SU-DHL-6 (cell line): ENCODE results near the gene RIPOR2.

Source experiments
- H2AFZ ChIP-seq: fragments of 200-600 bp; sonication (generic); 2 replicates; pipeline ENCODE4 v1.6.1; 2014; ENCODE audit warnings: low read depth, mild to moderate bottlenecking, moderate library complexity, mixed read lengths, antibody characterized with exemption, low read length; ENCODE audit not compliant: severe bottlenecking
- H3F3A ChIP-seq: fragments of 200-600 bp; shearing (Covaris generic); 2 replicates; pipeline ENCODE4 v1.6.0; 2016; ENCODE audit warnings: antibody characterized with exemption, mild to moderate bottlenecking; ENCODE audit not compliant: insufficient read depth
- H3K27ac ChIP-seq: fragments of 200-600 bp; sonication (generic); 2 replicates; pipeline ENCODE4 v1.5.1; 2016; ENCODE audit warnings: low read depth, mild to moderate bottlenecking, low read length, moderate library complexity, mixed read lengths
- H3K27me3 ChIP-seq: fragments of 200-600 bp; sonication (generic), shearing (Covaris generic); 2 replicates; pipeline ENCODE4 v1.6.0; 2014; ENCODE audit warnings: mild to moderate bottlenecking, low read length
- H3K36me3 ChIP-seq: fragments of 200-600 bp; sonication (generic); 2 replicates; pipeline ENCODE4 v1.6.1; 2014; ENCODE audit warnings: mild to moderate bottlenecking, low read length, mixed read lengths
- H3K4me2 ChIP-seq: fragments of 300-600, 200-600 bp; shearing (Covaris generic), sonication (generic); 2 replicates; pipeline ENCODE4 v1.6.0; 2014; ENCODE audit warnings: low read length, low read depth, mild to moderate bottlenecking; ENCODE audit not compliant: poor library complexity, severe bottlenecking
- H3K4me3 ChIP-seq: fragments of 200-600 bp; sonication (generic); 2 replicates; pipeline ENCODE4 v1.5.1; 2014; ENCODE audit warnings: antibody characterized with exemption, low read length, mild to moderate bottlenecking, mixed read lengths; ENCODE audit not compliant: insufficient read depth, poor library complexity, severe bottlenecking
- H3K79me2 ChIP-seq: fragments of 200-600 bp; sonication (generic); 2 replicates; pipeline ENCODE4 v1.6.1; 2014; ENCODE audit warnings: mild to moderate bottlenecking, low read length, moderate library complexity; ENCODE audit not compliant: insufficient read depth
- H3K9ac ChIP-seq: fragments of 200-600 bp; sonication (generic); 2 replicates; pipeline ENCODE4 v1.7.0; 2014; ENCODE audit warnings: mild to moderate bottlenecking, low read length
- H3K9me2 ChIP-seq: fragments of 200-600 bp; sonication (generic); replicated peaks from 2 replicates; pipeline ENCODE4 v1.6.1; 2014; ENCODE audit warnings: low read length; ENCODE audit not compliant: insufficient read depth
- H3K9me3 ChIP-seq: fragments of 200-600 bp; sonication (generic); 2 replicates; pipeline ENCODE4 v1.6.1; 2014; ENCODE audit warnings: low read length, mixed read lengths; ENCODE audit not compliant: insufficient read depth
- H4K20me1 ChIP-seq: fragments of 200-600 bp; sonication (generic); 2 replicates; pipeline ENCODE4 v1.6.1; 2014; ENCODE audit warnings: low read depth, mild to moderate bottlenecking, antibody characterized with exemption, low read length, moderate library complexity, mixed read lengths
- EZH2phosphoT487 ChIP-seq: fragments of 200-600 bp; sonication (generic), shearing (Covaris generic); conservative IDR thresholded peaks from 2 replicates; pipeline ENCODE4 v1.6.1; 2018; ENCODE audit warnings: mild to moderate bottlenecking, antibody characterized with exemption, low read length, moderate library complexity, mixed read lengths
- TF ChIP-seq, protein P1 (sequence below): fragments of 200-600 bp; sonication (generic); IDR thresholded peaks from one replicate; pipeline ENCODE4 v1.5.1; 2017; ENCODE audit warnings: antibody characterized with exemption, mild to moderate bottlenecking, low read length, moderate library complexity; ENCODE audit not compliant: insufficient read depth, poor library complexity, severe bottlenecking

Gene RIPOR2

DNA sequence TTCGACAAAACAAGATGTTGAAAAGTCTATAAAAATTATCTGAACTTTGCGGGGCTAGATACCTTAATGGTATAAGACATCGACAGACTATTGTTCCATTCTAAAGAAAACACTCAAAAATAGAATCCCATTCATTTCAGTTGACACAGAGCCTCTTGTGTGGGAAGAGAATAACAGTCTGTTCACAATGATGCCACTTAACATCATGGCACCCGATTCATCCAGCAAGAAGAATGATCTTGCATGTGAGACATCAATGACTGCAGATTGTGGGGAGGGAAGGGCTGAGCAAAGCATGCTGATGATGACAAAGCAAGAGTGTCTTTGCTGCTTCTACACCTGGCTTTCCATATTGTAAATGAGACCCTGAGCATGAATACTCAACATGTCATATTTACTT is 87.3 kb downstream of the RIPOR2 start:
- Histone ChIP-seq H3K4me2 (no peak overlapping the region), H3K4me3 (no peak overlapping the region), H3K9ac (no peak overlapping the region), H3K27ac (no peak overlapping the region), H3K9me2 (no peaks in the 10 kb centered on the region), H4K20me1 (no peaks in the 10 kb centered on the region), H3F3A (peaks cover 21% of the 10 kb centered on the region; the same call in 1 of the 2 replicates), H3K36me3 (peaks cover 79% of the 10 kb centered on the region), H2AFZ (no peak overlapping the region), H3K79me2 (no peaks in the 10 kb centered on the region), H3K9me3 (no peaks in the 10 kb centered on the region), H3K27me3 (no peaks in the 10 kb centered on the region)
- TF ChIP-seq, protein P1, sequence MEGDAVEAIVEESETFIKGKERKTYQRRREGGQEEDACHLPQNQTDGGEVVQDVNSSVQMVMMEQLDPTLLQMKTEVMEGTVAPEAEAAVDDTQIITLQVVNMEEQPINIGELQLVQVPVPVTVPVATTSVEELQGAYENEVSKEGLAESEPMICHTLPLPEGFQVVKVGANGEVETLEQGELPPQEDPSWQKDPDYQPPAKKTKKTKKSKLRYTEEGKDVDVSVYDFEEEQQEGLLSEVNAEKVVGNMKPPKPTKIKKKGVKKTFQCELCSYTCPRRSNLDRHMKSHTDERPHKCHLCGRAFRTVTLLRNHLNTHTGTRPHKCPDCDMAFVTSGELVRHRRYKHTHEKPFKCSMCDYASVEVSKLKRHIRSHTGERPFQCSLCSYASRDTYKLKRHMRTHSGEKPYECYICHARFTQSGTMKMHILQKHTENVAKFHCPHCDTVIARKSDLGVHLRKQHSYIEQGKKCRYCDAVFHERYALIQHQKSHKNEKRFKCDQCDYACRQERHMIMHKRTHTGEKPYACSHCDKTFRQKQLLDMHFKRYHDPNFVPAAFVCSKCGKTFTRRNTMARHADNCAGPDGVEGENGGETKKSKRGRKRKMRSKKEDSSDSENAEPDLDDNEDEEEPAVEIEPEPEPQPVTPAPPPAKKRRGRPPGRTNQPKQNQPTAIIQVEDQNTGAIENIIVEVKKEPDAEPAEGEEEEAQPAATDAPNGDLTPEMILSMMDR = no peak
- no peak for TF ChIP-seq EZH2phosphoT487

DNA sequence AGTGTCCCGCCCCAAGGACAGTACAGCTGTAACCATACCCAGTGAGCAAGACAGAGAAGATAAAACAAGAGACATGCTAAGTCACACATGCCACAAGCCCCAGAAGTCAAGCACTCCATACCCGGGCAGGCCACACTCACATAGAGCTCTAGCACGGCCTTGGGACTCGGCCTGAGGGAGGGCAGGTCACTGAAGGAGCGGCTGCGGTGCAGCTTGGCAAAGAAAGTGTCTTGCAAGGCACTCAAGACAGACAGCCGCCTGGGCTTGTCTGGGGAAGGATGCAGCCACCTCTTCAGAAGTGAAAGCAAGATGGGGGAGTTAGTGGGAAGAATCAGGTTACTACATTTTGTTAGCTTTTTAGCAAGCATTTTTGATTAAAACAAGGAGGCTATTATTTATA is 88.4 kb downstream of the RIPOR2 start:
- no peak overlapping the region for H3K9ac ChIP-seq
- H3K79me2 ChIP-seq = no peaks in the 10 kb centered on the region
- H3K27ac ChIP-seq = no peak overlapping the region
- no peak for TF ChIP-seq EZH2phosphoT487
- TF ChIP-seq, protein P1 = no peak
- H3K36me3 ChIP-seq = peaks cover 79% of the 10 kb centered on the region
- no peak overlapping the region for H2AFZ ChIP-seq
- no peak overlapping the region for H3K4me3 ChIP-seq
- H4K20me1 ChIP-seq = no peaks in the 10 kb centered on the region
- H3F3A ChIP-seq = peaks cover 16% of the 10 kb centered on the region; the same call in 1 of the 2 replicates
- H3K9me3 ChIP-seq = no peaks in the 10 kb centered on the region
- H3K27me3 ChIP-seq = no peaks in the 10 kb centered on the region
- no peaks in the 10 kb centered on the region for H3K9me2 ChIP-seq
- no peak overlapping the region for H3K4me2 ChIP-seq

DNA sequence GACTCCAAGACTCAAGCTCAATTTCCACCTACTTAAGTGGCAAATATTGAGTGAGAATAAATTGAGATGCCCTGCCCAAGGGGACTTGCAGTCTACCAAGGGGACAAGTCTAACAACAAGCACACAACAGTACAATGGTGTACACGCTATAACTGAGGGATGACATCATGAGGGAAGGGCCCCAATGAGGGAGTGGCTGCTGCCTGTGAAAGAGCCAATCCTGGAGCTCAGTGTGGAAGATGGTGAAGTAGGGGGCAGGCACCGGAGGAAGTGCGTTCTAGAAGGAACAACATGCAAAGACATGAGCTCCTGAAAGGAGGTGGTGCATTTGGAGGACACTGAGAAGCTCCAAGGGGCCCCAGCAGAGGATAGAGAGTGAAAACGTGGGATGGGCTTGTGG is 90.2 kb downstream of the RIPOR2 start:
- Histone ChIP-seq H3K9me2 (no peaks in the 10 kb centered on the region), H3K4me3 (no peak overlapping the region), H3K79me2 (no peaks in the 10 kb centered on the region), H3K9me3 (no peaks in the 10 kb centered on the region), H3K27me3 (no peaks in the 10 kb centered on the region), H3K27ac (no peak overlapping the region), H3F3A (peaks cover 16% of the 10 kb centered on the region; the same call in 1 of the 2 replicates), H3K9ac (no peak overlapping the region), H2AFZ (no peak overlapping the region), H3K4me2 (no peak overlapping the region), H3K36me3 (peaks cover 84% of the 10 kb centered on the region), H4K20me1 (no peaks in the 10 kb centered on the region)
- TF ChIP-seq, protein P1 = no peak
- no peak for TF ChIP-seq EZH2phosphoT487

DNA sequence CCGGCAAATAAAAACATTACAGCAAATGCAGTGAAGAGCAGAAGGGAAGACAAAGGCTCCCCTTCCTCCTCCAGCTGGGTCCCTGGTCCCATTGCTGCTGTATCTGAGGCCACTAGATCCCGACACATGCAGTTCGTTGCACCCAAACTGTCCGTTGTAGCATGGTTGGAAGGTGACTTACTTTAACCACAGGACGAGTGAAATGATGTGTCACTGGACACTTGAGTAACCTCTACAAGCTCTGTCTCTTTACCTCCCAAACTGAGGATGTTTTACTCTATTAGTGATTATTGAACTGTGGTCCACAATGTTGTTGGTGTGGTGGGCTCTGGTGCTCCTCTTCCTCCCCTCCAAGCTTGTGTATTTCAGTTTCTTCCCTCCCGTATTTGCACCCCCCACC is 90.9 kb downstream of the RIPOR2 start:
- Histone ChIP-seq H3F3A (peaks cover 16% of the 10 kb centered on the region; the same call in 1 of the 2 replicates), H3K36me3 (peaks cover 82% of the 10 kb centered on the region), H3K27ac (no peak overlapping the region), H3K79me2 (no peaks in the 10 kb centered on the region), H4K20me1 (no peaks in the 10 kb centered on the region), H3K27me3 (no peaks in the 10 kb centered on the region), H3K9me2 (no peaks in the 10 kb centered on the region), H2AFZ (no peak overlapping the region), H3K4me2 (no peak overlapping the region), H3K4me3 (no peak overlapping the region), H3K9me3 (no peaks in the 10 kb centered on the region), H3K9ac (no peak overlapping the region)
- no peak for TF ChIP-seq EZH2phosphoT487
- TF ChIP-seq, protein P1 = no peak
